HG02981 (cell line): ENCODE data around the gene SLC26A1.
"Not testable (repeated sequence)": the region's sequence is repeated elsewhere in the genome, so short reads cannot be mapped to it uniquely, and the experiment has no call there.

Source experiments
- ATAC-seq: cut with Tn5 transposase; IDR thresholded peaks from one replicate; pipeline ENCODE4 v1.9.1; 2021; ENCODE audit warnings: mild to moderate bottlenecking, moderate library complexity; ENCODE audit not compliant: unreplicated experiment

The SLC26A1 gene

DNA sequence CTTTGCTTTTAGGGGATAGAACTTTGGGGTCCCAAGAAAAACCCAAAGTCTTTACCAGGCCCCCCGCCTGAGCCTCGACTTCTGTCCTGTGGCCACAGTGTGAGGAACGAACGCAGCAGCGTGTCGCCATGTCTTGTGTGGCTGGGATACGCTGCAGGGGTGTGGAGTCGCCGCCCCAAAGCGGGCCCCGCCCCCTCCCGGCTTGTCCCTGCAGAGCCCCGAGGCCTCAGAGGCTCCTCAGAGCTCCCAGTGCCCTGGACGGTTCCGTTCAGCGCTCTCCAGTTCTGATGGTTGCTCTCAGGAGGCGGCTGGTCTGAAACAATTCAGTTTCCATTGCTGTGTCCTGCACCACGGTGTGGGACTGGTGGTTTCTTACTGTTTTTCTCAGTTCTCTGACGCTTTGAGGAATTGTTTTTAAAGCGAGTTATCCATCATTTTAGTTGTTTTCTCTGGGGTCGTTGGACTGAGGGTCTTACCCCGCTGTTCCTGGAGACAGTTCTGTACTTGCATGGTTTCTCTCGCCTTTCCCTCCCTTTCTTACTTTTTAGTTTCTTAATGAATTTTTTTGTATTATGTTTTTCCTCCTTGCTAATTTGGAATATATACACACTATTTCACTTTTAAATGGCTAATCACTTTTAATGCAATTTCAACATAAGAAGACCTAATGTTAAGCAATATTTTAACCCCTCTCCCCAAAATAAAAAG is 7.9 kb downstream of the SLC26A1 start:
- ATAC-seq = no peak

GRCh38 chr4:984336-985054 is 8.7 kb downstream of the SLC26A1 start:
- no peak for ATAC-seq

GRCh38 chr4:982814-983213 is 10.4 kb downstream of the SLC26A1 start:
- no peak for ATAC-seq

GRCh38 chr4:982291-982690 is 10.9 kb downstream of the SLC26A1 start:
- no peak for ATAC-seq

- ATAC-seq = no peak
Measured at GRCh38 chr4:978957-979701, 14.1 kb downstream of the SLC26A1 start.

- ATAC-seq = not testable (repeated sequence)
Measured at GRCh38 chr4:976016-976415, 17.2 kb downstream of the SLC26A1 start.

- ATAC-seq = no peak
Measured at GRCh38 chr4:974668-975067, 18.5 kb downstream of the SLC26A1 start.

GRCh38 chr4:973431-974397 is 19.5 kb downstream of the SLC26A1 start, which contains the start of gene DGKQ:
Gene DGKQ, minus strand, starts transcription at chr4:973569. Its CDS starts 87 bp downstream, at chr4:973482.
- ATAC-seq = peak; percentile 59

GRCh38 chr4:972651-973424 is 20.4 kb downstream of the SLC26A1 start:
- peak; percentile 35 for ATAC-seq

DNA sequence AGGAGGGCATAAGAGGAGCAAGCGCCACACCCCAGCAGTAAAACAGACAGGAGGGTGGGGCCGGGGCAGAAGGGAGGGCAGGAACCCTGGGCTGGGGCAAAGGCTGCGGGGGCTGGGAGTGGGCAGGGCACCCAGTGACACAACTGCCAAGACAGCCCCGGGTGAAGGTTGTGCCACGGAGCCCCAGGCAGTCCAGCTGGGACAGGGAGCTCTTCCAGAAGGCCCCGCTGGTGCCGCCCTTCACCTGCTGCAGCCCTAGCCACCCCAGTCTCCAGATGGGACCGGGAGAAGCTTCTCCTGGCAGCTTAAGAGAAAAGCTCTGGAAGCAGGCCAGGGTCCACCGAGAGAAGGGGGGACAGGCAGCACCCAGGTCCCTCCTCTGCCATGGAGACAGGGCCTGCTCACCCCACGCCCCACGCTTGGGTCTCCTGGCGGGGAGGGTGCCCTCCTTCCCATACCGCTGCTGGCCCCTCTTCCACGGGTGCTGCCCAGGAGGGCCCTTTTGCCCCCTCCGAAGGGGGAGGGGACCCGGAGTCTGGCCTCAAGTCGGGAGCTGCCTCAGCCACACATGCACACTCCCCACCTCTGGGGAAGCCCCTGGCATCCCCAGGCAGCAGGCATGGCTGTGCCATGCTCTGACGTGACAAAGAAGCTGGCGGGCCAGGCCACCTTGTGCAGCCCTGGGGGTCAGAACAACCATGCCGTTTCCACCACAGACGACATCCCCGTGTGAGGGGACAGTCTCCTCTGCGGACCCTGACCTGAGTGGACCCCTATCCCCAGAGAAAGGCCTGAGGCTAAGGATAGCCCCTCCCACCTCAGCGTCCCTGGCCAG is 21.3 kb downstream of the SLC26A1 start:
- no peak for ATAC-seq

DNA sequence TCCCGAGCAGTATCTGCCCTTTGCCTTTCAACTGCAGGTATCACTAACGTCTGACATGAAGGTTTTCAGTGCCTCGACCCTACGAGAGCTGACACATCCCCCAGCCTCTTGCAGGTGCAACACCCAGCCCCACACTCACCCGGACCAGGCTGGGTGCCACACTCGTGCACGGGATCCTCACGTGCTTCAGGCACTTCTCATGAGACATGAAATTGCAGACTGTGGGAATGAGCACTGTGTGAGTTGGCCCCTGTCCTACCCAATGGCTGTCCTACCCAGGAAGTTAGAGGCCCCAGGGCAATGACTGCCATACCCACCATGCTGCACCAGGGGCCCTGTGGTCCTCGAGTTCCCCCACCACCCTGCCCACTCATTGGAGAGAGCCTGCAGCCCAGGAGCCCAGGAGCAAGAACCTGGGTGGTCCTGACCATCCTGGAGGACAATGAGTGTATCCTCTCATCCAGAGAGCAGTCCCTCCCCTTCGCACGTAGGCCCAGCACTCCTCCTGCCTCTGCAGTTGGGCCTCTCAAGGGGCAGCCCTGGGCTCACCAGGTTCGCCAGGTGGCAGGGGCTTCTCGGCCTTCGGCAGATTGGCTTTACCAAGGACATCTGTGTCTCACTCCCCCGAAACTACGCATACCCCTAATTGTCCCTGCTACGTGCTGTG is 22.2 kb downstream of the SLC26A1 start:
- ATAC-seq = no peak

GRCh38 chr4:970046-970745 is 23.0 kb downstream of the SLC26A1 start:
- ATAC-seq = no peak

DNA sequence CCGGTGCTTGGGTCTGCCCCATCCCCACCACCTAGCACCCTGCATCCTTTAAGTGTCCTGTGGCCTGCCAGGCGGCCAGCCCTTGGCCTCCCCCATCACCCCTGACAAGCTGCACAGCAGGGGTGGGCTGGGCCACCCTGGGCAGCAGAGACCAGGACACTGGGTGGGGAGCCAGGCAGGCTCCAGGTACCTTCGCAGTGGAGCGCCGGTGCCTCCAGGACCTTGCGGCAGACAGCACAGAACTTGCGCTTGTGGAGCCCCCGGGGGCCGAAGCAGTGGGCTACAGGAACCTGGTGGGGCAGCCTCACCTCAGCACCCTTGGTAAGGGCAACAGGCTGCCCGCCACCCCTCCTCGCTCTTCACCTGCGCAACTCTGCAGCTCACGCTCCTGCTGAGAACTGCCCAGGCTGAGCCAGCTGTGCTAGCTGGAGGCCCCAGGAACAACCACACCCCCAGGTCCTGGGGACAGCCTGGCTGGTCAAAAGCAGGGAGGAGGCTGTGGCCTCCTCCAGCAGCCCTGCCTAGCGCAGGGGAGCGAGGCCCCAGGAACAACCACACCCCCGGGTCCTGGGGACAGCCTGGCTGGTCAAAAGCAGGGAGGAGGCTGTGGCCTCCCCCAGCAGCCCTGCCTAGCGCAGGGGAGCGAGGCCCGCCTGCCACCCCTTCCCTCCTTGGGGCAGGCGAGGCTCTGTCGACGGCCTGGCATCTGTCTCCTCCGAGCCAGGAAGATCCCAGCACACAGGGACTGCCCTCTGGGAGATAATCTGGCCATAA is 24.4 kb downstream of the SLC26A1 start:
- no peak for ATAC-seq

- ATAC-seq = no peak
Measured at GRCh38 chr4:968221-968620, 25.0 kb downstream of the SLC26A1 start.

GRCh38 chr4:967113-968104 is 25.8 kb downstream of the SLC26A1 start:
- ATAC-seq = no peak
